HepG2 (cell line): Measurements from ENCODE around the gene SOS2. TPM values are rescaled to one million over a fixed set of nuclear protein-coding genes. Genes with fewer than 3 reads are reported as not detected.

Experiments
- DR1 ChIP-seq: sonication (generic); formaldehyde crosslinking; IDR thresholded peaks from 2 replicates; pipeline ENCODE4 v1.8.0; 2021; ENCODE audit warnings: mild to moderate bottlenecking, missing genetic modification reagents, inconsistent platforms
- ELF4 ChIP-seq: sonication (generic); formaldehyde crosslinking; IDR thresholded peaks from 2 replicates; pipeline ENCODE4 v1.5.0; 2020; ENCODE audit warnings: missing genetic modification reagents, mild to moderate bottlenecking, moderate library complexity, borderline replicate concordance
- FOXC1 ChIP-seq: sonication (generic); formaldehyde crosslinking; IDR thresholded peaks from 2 replicates; pipeline ENCODE4 v1.8.0; 2022; ENCODE audit warnings: mild to moderate bottlenecking, missing genetic modification reagents, borderline replicate concordance
- GABPA ChIP-seq, 2 experiments: IDR thresholded peaks; 2 replicates each; pipeline ENCODE4 v1.6.1; 2011 to 2016; ENCODE audit warnings: low read depth in 2 of 2, low read length in 1 of 2, missing biosample characterization in 1 of 2, missing genetic modification characterization in 1 of 2
- HCFC1 ChIP-seq: fragments of 150-350 bp; IDR thresholded peaks from 2 replicates; pipeline ENCODE4 v1.6.1; 2014; ENCODE audit warnings: low read depth, low read length
- HMG20B ChIP-seq: conservative IDR thresholded peaks from 2 replicates; pipeline ENCODE4 v1.6.1; 2016; ENCODE audit warnings: missing genetic modification reagents, missing compliant biosample characterization
- MBNL3 ChIP-seq: fragments of 250-450 bp; sonication (Bioruptor Pico); conservative IDR thresholded peaks from 2 replicates; pipeline ENCODE4 v1.8.0; 2022; ENCODE audit warnings: mild to moderate bottlenecking, inconsistent platforms
- NKX3-1 ChIP-seq: sonication (generic); formaldehyde crosslinking; IDR thresholded peaks from 2 replicates; pipeline ENCODE4 v1.5.0; 2020; ENCODE audit warnings: missing genetic modification reagents
- PAXIP1 ChIP-seq: sonication (generic); formaldehyde crosslinking; conservative IDR thresholded peaks from 2 replicates; pipeline ENCODE4 v1.4.0; 2020; ENCODE audit warnings: mild to moderate bottlenecking, missing genetic modification reagents, moderate library complexity
- RBM39 ChIP-seq: fragments of 200-400 bp; formaldehyde crosslinking; IDR thresholded peaks from one replicate; pipeline ENCODE4 v1.6.1; 2018; ENCODE audit warnings: antibody characterized with exemption, mild to moderate bottlenecking, low read depth, low read length; ENCODE audit not compliant: poor library complexity, severe bottlenecking
- REL ChIP-seq: sonication (generic); formaldehyde crosslinking; conservative IDR thresholded peaks from 2 replicates; pipeline ENCODE4 v1.8.0; 2022; ENCODE audit warnings: mild to moderate bottlenecking, missing genetic modification reagents, moderate library complexity
- RFX3 ChIP-seq: IDR thresholded peaks from 2 replicates; pipeline ENCODE4 v1.6.1; 2016; ENCODE audit warnings: missing biosample characterization, missing genetic modification reagents
- RFXAP ChIP-seq: sonication (generic); formaldehyde crosslinking; IDR thresholded peaks from 2 replicates; pipeline ENCODE4 v1.4.0; 2020; ENCODE audit warnings: missing genetic modification reagents, borderline replicate concordance
- TBP ChIP-seq: sonication (generic); formaldehyde crosslinking; IDR thresholded peaks from 2 replicates; pipeline ENCODE4 v1.5.0; 2020; ENCODE audit warnings: missing genetic modification reagents
- ZBTB25 ChIP-seq: IDR thresholded peaks from 2 replicates; pipeline ENCODE4 v1.6.1; 2018; ENCODE audit warnings: missing genetic modification reagents
- ZKSCAN5 ChIP-seq: sonication (generic); formaldehyde crosslinking; IDR thresholded peaks from 2 replicates; pipeline ENCODE4 v1.5.1; 2020; ENCODE audit warnings: mild to moderate bottlenecking, missing genetic modification reagents
- ZNF24 ChIP-seq: fragments of 450-650 bp; IDR thresholded peaks from 2 replicates; pipeline ENCODE4 v1.6.1; 2017; ENCODE audit warnings: antibody characterized with exemption, mild to moderate bottlenecking
- ZNF354B ChIP-seq: sonication (generic); formaldehyde crosslinking; IDR thresholded peaks from 2 replicates; pipeline ENCODE4 v1.8.0; 2022; ENCODE audit warnings: mild to moderate bottlenecking, missing genetic modification reagents
- ZNF550 ChIP-seq: sonication (generic); formaldehyde crosslinking; IDR thresholded peaks from 2 replicates; pipeline ENCODE4 v1.4.0; 2020; ENCODE audit warnings: mild to moderate bottlenecking, missing genetic modification reagents, borderline replicate concordance
- ZNF598 ChIP-seq: sonication (generic); formaldehyde crosslinking; IDR thresholded peaks from 2 replicates; pipeline ENCODE4 v1.5.1; 2020; ENCODE audit warnings: mild to moderate bottlenecking, missing genetic modification reagents, borderline replicate concordance
- ZNF616 ChIP-seq: sonication (generic); formaldehyde crosslinking; IDR thresholded peaks from 2 replicates; pipeline ENCODE4 v1.5.0; 2020; ENCODE audit warnings: low read depth, mild to moderate bottlenecking, missing genetic modification reagents
- ZNF652 ChIP-seq: IDR thresholded peaks from 2 replicates; pipeline ENCODE4 v1.6.1; 2016; ENCODE audit warnings: low read depth, borderline replicate concordance
- ZNF672 ChIP-seq: sonication (generic); formaldehyde crosslinking; IDR thresholded peaks from 2 replicates; pipeline ENCODE4 v1.8.1; 2022; ENCODE audit warnings: missing genetic modification reagents
- ZNF746 ChIP-seq: sonication (generic); formaldehyde crosslinking; IDR thresholded peaks from 2 replicates; pipeline ENCODE4 v1.8.0; 2022; ENCODE audit warnings: mild to moderate bottlenecking, missing genetic modification reagents
- ZNF83 ChIP-seq: sonication (generic); formaldehyde crosslinking; IDR thresholded peaks from 2 replicates; pipeline ENCODE4 v1.4.0; 2020; ENCODE audit warnings: missing genetic modification reagents, mild to moderate bottlenecking, borderline replicate concordance
- polyA plus RNA-seq, 8 experiments: library from polyadenylated mRNA; depleted of rRNA in 3 of 8; stranded (reverse) in 7 of 8; unstranded in 1 of 8; fragments of >200 nt; fragmentation: Illumina TruSeq in 4 of 8; extraction: Trizol in 4 of 8; gene quantifications; 2 replicates each; pipeline versions ENCODE4 v1.2.1 to v1.2.3, GENCODE V29; 2011 to 2016; ENCODE audit warnings: low read depth in 4 of 8, missing spikeins in 1 of 8, mixed read lengths in 1 of 8; ENCODE audit not compliant: insufficient read depth in 1 of 8
- total RNA-seq, 5 experiments: library from RNA; depleted of rRNA; stranded (reverse); fragments of >200 nt; fragmentation: Illumina TruSeq; extraction: Trizol; gene quantifications; 2 replicates each; pipeline ENCODE4 v1.2.3, GENCODE V29; 2016; ENCODE audit warnings: low read depth in 1 of 5
- TF ChIP-seq, protein P1 (sequence below): sonication (generic); formaldehyde crosslinking; IDR thresholded peaks from 2 replicates; pipeline ENCODE4 v1.4.0; 2020; ENCODE audit warnings: missing genetic modification reagents

SOS2 gene
- total and polyA plus RNA-seq, 2 of the 13 experiments (the other 11 are each of a cell fraction or from before 2014, with no cell fraction given): 9.3 to 12.1 TPM

DNA sequence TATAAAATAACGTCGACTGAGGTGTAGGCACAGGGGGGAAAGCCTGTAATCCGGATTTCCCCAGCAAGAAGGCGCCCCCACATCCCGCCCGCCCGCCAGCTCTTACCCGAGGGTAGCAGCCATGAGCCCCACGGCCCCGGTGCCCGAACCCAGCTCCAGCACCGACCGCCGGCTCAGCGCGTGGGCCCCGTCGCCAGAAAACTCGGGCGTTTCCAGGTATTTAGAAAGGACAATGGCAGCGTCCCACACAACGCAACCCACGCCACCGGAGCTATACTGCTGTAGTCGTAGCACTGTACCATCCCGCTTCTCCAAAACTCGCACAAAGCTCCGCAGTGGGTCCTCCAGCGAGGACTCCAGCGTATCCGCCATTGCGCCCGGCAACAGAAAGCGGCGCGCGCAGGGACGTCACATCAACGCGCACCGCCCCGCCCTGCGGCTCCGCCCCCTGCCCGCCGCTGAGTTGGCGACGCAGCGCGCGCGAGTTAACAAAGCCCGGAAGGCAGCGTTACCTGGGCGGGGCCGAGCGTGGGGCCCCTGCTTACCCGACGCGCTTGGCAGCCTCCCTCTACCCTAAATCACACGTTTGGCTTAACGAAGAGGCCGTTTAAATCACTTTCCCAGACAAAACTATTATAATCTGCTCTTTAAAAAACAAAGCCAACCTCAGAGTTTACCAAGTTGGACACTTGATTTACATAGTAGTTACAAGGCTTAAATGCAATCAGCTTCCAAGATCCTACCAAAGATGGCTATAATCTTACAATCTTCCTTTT, 115.0 kb downstream of the SOS2 start, which contains the start of gene VCPKMT (continued):
- TF ChIP-seq TBP (CRISPR knock-in tag) (no peak), ELF4 (no peak), ZNF24 (no peak), MBNL3 (no peak), HCFC1 (peak; percentile 68), ZNF652 (CRISPR knock-in tag) (no peak), ZNF83 (CRISPR knock-in tag) (no peak), ZNF354B (no peak), ZNF550 (CRISPR knock-in tag) (no peak), REL (CRISPR knock-in tag) (peak; percentile 68; the same call in 1 of the 2 replicates), RFXAP (peak; percentile 88), RFX3 (CRISPR knock-in tag) (no peak), RBM39 (no peak), ZNF672 (CRISPR knock-in tag) (no peak), ZKSCAN5 (no peak), PAXIP1 (peak; percentile 72; the same call in 1 of the 2 replicates), ZNF598 (peak; percentile 71; the same call in 1 of the 2 replicates), HMG20B (CRISPR knock-in tag) (no peak), ZBTB25 (CRISPR knock-in tag) (peak; percentile 63), FOXC1 (CRISPR knock-in tag) (no peak; the same call in 1 of the 2 replicates), NKX3-1 (CRISPR knock-in tag) (no peak; the same call in 1 of the 2 replicates), ZNF746 (CRISPR knock-in tag) (no peak), ZNF616 (peak; percentile 73; the same call in 1 of the 2 replicates), GABPA (IDR thresholded peaks at IDR 0.05; ENCODE audit: low read depth, low read length) (no peak), GABPA (CRISPR knock-in tag; IDR thresholded peaks at IDR 0.05; ENCODE audit: low read depth) (peak; percentile 64), DR1 (CRISPR knock-in tag) (peak; percentile 81)
- TF ChIP-seq, protein P1, sequence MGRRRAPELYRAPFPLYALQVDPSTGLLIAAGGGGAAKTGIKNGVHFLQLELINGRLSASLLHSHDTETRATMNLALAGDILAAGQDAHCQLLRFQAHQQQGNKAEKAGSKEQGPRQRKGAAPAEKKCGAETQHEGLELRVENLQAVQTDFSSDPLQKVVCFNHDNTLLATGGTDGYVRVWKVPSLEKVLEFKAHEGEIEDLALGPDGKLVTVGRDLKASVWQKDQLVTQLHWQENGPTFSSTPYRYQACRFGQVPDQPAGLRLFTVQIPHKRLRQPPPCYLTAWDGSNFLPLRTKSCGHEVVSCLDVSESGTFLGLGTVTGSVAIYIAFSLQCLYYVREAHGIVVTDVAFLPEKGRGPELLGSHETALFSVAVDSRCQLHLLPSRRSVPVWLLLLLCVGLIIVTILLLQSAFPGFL (CRISPR knock-in tag): no peak
